ENCODE results near the gene YES1.

GRCh38 chr18:677145-677544, 134.9 kb downstream of the YES1 start:
- TF ChIP-seq, protein P1, sequence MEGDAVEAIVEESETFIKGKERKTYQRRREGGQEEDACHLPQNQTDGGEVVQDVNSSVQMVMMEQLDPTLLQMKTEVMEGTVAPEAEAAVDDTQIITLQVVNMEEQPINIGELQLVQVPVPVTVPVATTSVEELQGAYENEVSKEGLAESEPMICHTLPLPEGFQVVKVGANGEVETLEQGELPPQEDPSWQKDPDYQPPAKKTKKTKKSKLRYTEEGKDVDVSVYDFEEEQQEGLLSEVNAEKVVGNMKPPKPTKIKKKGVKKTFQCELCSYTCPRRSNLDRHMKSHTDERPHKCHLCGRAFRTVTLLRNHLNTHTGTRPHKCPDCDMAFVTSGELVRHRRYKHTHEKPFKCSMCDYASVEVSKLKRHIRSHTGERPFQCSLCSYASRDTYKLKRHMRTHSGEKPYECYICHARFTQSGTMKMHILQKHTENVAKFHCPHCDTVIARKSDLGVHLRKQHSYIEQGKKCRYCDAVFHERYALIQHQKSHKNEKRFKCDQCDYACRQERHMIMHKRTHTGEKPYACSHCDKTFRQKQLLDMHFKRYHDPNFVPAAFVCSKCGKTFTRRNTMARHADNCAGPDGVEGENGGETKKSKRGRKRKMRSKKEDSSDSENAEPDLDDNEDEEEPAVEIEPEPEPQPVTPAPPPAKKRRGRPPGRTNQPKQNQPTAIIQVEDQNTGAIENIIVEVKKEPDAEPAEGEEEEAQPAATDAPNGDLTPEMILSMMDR (IDR thresholded peaks at IDR 0.05), result no peak
- TF ChIP-seq EZH2 (IDR thresholded peaks at IDR 0.05), result no peak
